ENCODE data around the gene RIMBP2.
"Not testable (repeated sequence)": the region's sequence is repeated elsewhere in the genome, so short reads cannot be mapped to it uniquely, and the experiment has no call there.

Gene RIMBP2

DNA sequence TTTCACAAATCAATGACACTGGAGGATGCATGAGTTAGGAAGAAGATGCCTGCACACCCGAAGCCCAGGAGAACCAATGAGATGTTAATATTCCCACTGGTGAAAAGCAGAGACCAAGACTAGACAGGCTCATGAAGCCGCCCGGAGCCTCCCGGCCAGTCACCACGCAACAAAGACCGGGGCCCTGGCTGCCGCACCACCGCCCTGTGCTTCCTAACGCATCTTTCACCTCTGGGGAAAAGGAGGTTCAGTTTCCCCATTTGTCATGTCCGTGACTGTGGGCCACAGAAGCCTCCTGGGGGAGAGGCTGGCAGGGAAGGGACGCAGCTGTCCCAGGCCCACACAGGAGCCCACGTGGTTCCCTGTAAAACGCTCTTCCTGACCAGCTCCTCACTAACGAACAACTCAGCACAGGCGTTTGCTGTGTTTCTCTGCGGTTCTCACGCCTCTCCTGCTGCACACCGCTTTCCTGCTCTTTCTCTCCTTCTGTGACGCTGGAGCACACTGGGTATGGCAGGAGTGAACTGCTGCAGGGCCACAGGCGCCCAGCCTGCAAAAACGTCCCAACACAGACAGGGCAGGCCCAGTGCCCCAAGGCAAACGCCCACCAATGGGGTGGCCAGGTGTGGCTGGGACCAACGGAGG lies 10.8 kb downstream of the RIMBP2 start:
- DNase-seq, result no peak

DNA sequence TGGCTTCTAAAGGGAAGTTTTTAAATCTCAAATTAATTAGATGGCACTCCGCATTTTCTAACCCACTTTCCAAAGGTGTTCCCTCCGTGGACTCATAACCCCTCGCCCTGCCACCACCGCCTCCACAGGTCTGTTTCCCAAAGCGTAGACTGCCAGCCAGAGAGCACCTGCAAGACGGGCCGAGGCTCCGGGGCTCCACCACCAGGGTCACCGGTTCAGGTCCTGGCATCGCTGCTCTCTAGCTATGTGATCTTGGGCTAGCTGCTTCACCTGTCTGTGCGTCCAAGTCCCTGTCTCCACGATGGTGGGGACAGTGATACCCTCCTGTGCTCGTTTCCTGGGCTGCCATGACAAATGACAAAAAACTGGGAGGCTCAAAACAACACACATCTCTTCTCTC lies 11.5 kb downstream of the RIMBP2 start:
- DNase-seq, result no peak

- DNase-seq, result no peak
These were observed 12.2 kb downstream of the RIMBP2 start for GRCh38 chr12:130703733-130704375.

DNA sequence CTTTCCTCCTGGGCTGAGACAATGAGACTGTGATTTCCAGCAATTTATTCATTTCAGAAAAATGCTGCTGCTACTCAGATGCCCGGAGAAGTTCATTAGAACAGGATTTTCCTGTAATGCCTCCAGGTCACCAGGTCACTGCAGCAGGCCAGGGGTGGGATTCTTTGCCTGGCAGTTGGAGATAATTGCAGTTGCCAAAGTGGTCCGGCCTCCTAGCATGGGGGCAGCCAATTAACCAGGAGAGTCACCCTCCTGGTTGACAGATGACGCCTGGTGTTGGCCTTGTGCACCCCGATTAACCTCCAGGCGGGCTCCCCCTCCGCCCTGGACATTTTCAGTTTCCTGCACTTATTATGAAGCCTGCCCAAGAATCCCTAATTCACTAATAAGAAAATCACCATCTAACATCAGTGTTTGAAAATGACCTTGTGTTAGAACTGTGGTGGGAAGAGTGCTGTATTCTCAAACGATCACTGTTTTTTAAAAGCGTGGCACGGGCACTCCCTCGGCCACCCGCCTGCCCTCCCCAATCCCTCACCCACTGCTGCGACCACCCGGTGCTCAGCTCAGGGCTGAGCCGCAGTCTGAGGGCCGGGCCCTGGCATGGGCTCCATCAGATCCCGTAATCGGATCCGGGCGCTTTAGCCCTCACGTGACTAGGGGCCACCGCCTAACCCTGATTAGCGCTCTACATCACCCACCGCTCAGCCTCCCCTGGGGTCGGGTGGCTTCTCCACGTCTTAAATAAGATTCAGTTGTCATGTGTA lies 12.9 kb downstream of the RIMBP2 start:
- DNase-seq, result no peak

- DNase-seq, result no peak
These were observed 14.7 kb downstream of the RIMBP2 start for GRCh38 chr12:130701402-130701744.

DNA sequence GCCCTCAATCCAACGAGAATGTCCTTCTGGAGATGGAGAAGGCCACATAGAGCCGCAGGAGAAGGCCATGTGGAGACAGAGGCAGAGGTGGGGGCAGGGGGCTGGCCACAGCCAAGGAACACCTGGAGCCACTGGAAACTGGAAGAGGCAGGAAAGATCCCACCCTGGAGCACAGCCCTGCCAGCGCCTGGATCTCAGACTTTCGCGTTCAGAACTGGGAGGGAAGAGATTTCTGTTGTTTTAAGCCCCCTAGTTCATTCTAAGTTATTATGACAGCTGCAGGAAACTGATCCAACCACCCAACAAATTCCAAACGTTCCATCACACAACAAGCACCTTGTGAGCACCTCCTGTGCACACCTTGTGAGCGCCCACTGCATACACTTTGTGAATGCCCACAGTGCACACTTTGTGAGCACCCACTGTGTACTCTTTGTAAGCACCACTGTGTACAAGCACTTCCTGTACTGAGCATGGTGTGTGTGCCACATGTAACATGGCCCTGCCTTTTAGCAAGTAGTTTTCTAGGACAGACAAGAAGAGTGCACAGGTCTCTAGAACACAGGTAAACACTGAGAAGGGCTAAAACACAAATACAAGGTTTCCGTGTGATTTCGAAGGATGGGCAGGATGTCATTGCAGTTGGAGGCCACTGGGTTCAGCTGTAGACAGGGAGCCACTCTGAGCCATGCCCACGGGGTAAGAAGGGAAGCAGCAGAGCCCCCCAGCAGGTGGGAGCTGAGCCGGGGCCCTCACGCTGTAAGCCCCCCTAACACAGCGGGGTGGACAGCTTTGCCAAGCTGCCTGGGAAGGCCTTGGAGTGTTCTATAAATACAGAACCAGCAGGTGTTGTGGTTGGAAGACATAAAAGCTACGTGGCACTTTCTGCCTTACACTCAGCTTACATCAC lies 15.4 kb downstream of the RIMBP2 start:
- DNase-seq, result no peak

DNA sequence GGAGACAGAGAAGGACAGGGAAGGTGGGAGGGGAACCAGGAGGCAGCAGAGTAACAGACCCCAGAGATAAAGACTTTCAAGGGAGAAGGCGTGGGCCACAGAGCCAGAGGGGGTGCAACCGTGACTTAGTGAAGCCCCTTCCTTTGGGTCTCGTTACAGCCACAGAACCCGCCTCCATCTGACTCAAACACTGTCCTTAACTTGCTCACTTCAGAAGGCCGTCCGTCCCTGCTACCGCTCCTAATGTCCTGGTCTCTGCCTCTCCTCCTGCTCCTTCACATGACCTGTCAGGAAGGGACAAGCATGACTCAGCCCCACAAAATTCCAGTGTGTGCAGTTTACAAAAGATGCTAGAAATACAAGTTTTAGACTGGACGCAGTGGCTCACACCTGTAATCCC lies 18.0 kb downstream of the RIMBP2 start:
- DNase-seq, result no peak

DNA sequence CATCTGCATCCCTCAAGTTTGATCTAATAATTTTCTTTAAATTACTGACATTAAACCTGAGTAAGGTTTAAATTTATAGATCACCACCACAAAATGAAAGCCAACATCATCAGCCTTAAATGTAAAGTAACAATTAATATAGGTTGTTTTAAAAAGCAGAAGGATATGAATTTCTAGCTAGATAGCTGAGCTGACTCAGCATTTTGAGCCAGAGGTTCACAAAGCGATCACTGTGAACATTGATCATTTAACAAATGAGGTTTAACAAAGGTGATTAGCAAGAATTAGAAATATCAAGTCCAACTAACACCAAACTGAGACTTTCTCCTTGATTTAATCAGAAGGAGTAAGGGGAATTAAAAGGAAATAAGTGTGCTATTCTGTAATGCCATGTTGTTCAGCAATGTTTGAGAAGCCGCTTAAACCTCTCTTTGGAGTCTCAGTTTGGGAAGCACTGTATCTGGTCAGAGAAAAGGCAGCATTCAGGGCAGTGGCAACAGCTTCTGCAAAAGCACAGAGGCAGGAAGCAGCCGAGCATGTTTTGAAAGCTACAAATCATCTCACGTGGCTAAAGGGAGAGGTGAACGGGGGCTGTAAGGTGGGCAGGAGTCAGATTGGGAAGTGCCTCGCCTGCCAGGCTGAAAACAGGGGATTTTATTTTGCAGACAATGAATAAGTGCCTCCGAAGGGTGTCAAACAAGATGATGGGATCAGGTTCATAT lies 19.6 kb downstream of the RIMBP2 start:
- DNase-seq, result no peak

DNA sequence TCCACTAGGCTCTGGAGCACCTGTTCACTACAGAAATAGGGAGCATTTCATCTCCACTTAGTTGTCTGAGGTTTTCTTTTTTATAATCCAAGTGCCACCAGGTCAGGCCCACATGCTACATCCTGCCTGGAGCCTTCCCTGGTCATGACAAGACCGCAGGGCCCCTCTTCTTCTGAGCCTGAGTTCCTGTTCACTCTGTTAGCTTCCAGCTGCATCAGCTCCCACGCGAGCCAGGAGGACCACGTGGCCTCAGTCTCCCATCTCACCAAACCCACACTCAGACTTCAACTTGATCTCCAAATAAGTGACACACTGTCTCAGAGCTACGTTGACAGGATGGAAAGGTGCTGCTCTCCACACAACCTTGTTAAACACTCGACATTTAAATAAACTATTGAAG lies 21.0 kb downstream of the RIMBP2 start:
- no peak for DNase-seq

- no peak for DNase-seq
These were observed 26.4 kb downstream of the RIMBP2 start for GRCh38 chr12:130689408-130690405.

DNA sequence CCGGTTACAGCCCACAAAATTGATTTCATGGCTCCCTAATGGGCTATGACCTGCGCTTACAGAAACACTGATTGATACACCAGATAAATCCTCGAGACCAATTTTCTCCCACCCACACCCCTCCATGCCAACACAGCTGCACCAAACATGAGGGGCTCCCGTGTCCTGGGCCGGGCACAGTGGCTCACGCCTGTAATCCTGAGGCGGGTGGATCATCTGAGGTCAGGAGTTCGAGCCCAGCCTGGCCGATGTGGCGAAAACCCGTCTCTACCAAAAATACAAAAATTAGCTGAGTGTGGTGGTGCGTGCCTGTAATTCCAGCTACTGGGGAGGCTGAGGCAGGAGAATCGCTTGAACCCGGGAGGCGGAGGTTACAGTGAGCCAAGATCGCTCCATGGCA lies 27.1 kb downstream of the RIMBP2 start:
- not testable (repeated sequence) for DNase-seq

GRCh38 chr12:130687796-130688778 lies 28.0 kb downstream of the RIMBP2 start:
- no peak for DNase-seq

DNA sequence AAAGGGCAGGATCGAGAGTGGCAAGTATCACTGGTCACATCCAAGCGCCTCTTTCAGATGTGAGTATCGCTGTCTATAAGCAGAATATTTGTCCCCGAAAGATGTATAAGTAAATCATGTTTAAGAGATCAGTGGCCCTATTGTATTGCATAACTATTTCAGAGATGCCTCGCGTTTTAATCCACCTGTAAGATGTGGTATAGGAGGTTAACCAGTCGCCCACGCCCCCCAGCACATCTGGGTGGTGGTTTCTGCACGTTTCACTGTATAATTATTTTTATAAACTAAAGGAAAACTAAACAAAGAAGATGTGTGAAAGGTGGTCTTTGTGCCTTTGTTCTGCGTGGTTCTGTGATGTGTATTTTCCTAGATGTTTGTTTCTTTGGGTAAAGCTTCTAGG lies 28.9 kb downstream of the RIMBP2 start:
- no peak for DNase-seq

DNA sequence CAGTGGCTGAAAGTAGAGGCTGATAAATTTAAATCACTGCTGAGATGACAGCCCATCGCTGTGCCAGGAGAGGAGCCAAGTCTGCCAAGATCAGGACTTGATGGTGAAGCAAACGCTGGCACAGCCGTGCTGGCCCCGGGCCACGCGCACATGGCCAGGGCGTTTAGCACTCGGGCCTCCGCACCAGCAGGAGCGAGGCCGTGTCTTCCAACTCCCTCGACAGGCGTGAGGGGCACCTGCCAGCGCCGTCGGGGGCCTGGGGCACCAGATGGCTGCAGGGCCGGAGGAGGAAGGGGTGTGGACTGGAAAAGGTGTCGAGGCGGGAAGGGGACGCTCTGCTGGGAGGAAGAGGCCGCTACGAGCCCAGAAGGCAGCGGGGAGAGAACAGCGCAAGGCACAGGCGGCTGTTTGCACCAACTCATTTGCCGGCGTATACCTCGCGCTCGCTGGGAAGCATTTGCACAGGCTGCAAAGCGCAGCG lies 29.5 kb downstream of the RIMBP2 start:
- peak; percentile 55 for DNase-seq

DNA sequence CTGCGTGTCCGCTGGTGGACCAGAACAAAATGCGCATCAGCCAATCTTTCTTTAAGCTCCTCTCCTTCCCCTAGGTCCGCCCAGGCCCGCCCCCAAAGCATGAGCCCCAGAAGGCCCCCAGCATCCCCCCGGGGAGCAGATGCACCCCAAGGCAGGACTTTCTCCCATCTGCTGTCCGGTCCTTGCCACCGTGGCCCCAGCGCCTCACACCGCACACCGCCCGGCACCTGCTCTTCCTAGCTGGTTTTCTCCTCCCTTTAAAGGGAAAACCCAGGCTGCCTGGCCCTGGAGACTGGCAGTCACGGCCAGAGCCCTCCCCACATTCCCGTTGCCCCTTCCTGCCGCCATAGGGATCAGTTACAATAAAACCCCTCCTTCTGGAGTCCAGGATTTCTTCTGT lies 30.2 kb downstream of the RIMBP2 start:
- DNase-seq, result no peak

DNA sequence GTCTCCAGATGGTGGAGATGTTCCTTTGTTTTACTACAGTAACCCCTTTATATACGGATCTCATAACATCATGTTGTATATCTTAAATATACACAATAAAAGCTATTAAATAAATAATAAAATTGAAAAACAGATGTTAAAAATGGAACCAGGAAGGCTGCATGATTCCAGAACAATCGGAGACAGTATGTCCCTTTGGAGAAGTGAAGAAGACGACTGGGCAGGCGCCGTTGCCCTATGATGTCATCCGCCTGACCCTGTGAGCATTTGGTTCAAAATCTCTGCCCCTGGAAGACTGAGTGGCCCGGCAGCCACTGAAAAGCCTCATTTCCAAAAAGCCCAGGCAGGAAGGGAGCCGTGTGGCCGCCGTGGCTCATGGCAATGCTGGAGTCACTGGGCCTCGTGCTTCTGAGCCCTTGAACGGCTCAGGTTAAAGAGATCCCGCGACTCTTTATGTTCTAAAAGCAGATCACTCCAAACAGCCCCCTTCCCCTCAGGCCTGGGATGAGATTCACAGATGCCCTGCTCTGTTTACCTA lies 30.8 kb downstream of the RIMBP2 start:
- no peak for DNase-seq

GRCh38 chr12:130683811-130684210 lies 32.3 kb downstream of the RIMBP2 start:
- DNase-seq, result no peak

DNA sequence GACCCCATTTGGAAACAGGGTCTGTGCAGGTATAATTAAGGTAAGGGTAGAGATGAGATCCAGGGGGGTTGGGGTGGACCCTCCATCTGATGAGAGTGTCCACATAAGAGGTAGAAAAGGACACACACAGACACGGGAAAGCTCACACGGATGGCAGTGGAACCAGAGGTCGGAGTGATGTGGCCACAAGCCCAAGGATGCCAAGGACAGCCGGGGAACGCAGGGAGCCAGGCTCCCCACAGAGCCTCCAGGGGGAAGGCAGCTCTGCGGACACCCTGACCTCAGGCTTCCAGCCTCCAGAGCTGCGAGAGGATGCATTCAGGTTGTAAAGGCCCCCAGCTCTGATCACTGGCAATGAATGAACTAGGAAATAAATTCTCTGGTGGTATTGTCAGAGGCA lies 33.0 kb downstream of the RIMBP2 start:
- DNase-seq, result no peak

- DNase-seq, result no peak
These were observed 35.6 kb downstream of the RIMBP2 start for GRCh38 chr12:130680451-130680990.
